Natural killer cell treated with Interleukin-12 subunit alpha and Interleukin-12 subunit beta and Interleukin-15 and Interleukin-18, amount 100 ng/mL, for 72 hours (primary cell): ENCODE data around the gene ZNF43. TPM values are rescaled to one million over a fixed set of nuclear protein-coding genes. Genes with fewer than 3 reads are reported as not detected.
A peak's percentile ranks its signal among the peaks of the same experiment; 100 is the strongest.
"Not testable (repeated sequence)": the region's sequence is repeated elsewhere in the genome, so short reads cannot be mapped to it uniquely, and the experiment has no call there.

ENCODE experiments used
- ATAC-seq, 2 donors: fragments of 150-1000 bp; cut with Tn5 transposase in 1 of 2; sonication (Bioruptor Pico), chemical (Tn5 transposase) in 1 of 2; 2 replicates each; pipeline ENCODE4 v1.10.0; 2021
- DNase-seq: peaks from one replicate; pipeline ENCODE4 v3.0.0; 2022; ENCODE audit warnings: low spot score
- H3K27ac Mint-ChIP-seq, 2 donors: 1 replicate in 1 of 2; 2 replicates in 1 of 2; pipeline ENCODE4 v1.8.0; 2022; ENCODE audit warnings: mixed read lengths in 2 of 2, mild to moderate bottlenecking in 1 of 2, moderate library complexity in 1 of 2
- H3K27me3 Mint-ChIP-seq, 2 donors: 1 replicate in 1 of 2; 2 replicates in 1 of 2; pipeline ENCODE4 v1.8.0; 2022; ENCODE audit warnings: mixed read lengths in 2 of 2
- H3K36me3 Mint-ChIP-seq: one replicate; pipeline ENCODE4 v1.8.0; 2022; ENCODE audit warnings: mixed read lengths
- H3K4me1 Mint-ChIP-seq, 2 donors: 1 replicate in 1 of 2; 2 replicates in 1 of 2; pipeline ENCODE4 v1.8.0; 2022; ENCODE audit warnings: low read depth in 2 of 2, mixed read lengths in 2 of 2, mild to moderate bottlenecking in 1 of 2
- H3K4me3 Mint-ChIP-seq: one replicate; pipeline ENCODE4 v1.8.0; 2022; ENCODE audit warnings: mixed read lengths
- H3K9me3 Mint-ChIP-seq: 2 replicates; pipeline ENCODE4 v1.8.0; 2022; ENCODE audit warnings: mixed read lengths
- total RNA-seq, 2 donors: library from RNA; stranded (reverse); gene quantifications; one replicate each; pipeline ENCODE4 v1.2.3, GENCODE V29; 2022

ZNF43 gene
- total RNA-seq, 2 donors from 2014 or later: 28.8 to 35.4 TPM

- H3K27ac Mint-ChIP-seq: no peak overlapping the region
- no peaks in the 10 kb centered on the region for H3K27me3 Mint-ChIP-seq
- no peak overlapping the region for H3K4me3 Mint-ChIP-seq
- no peak for ATAC-seq
- H3K36me3 Mint-ChIP-seq: peaks cover 36% of the 10 kb centered on the region
- peaks cover 18 to 22% of the 10 kb centered on the region in 2 donors for H3K4me1 Mint-ChIP-seq
- no peaks in the 10 kb centered on the region for H3K9me3 Mint-ChIP-seq
- no peak for DNase-seq
Measured at GRCh38 chr19:21841488-21842097, 5.6 kb upstream of the ZNF43 start.

- H3K4me3 Mint-ChIP-seq: no peak overlapping the region
- H3K36me3 Mint-ChIP-seq: peaks cover 36% of the 10 kb centered on the region
- H3K9me3 Mint-ChIP-seq: no peaks in the 10 kb centered on the region
- DNase-seq: no peak
- no peaks in the 10 kb centered on the region for H3K27me3 Mint-ChIP-seq
- no peak overlapping the region for H3K27ac Mint-ChIP-seq
- ATAC-seq: no peak
- peaks cover 13 to 17% of the 10 kb centered on the region in 2 donors for H3K4me1 Mint-ChIP-seq
Measured at GRCh38 chr19:21841081-21841480, 5.1 kb upstream of the ZNF43 start.

GRCh38 chr19:21839976-21840375 lies 4.0 kb upstream of the ZNF43 start:
- Mint-ChIP-seq H3K27me3 (no peaks in the 10 kb centered on the region), H3K4me3 (no peak overlapping the region), H3K36me3 (peaks cover 33% of the 10 kb centered on the region), H3K9me3 (no peaks in the 10 kb centered on the region), H3K27ac (no peak overlapping the region), H3K4me1 (peaks cover 11 to 15% of the 10 kb centered on the region in 2 donors)
- DNase-seq (no peak), ATAC-seq (no peak)

- Mint-ChIP-seq H3K4me3 (no peak overlapping the region), H3K9me3 (no peaks in the 10 kb centered on the region), H3K27ac (no peak overlapping the region), H3K4me1 (peaks cover 17 to 22% of the 10 kb centered on the region in 2 donors), H3K36me3 (peaks cover 31% of the 10 kb centered on the region), H3K27me3 (no peaks in the 10 kb centered on the region)
- ATAC-seq (no peak), DNase-seq (no peak)
Measured at GRCh38 chr19:21838646-21839045, 2.7 kb upstream of the ZNF43 start.

DNA sequence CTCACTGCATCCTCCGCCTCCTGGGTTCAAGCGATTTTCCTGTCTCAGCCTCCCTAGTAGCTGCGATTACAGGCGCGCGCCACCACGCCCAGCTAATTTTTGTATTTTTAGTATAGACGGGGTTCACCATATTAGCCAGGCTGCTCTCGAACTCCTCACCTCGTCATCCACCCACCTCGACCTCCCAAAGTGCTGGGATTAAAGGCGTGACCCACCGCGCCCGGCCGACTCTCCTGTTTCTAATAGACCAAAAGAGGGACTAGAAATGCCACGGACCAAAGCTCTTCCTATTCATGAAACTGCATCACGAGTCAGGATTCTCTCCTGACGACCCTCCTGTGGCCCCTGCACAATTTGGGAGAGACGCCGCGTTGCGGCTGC lies 563 bp downstream of the ZNF43 start:
- DNase-seq (no peak), ATAC-seq (no peak)
- no peaks in the 10 kb centered on the region for H3K9me3 Mint-ChIP-seq
- H3K36me3 Mint-ChIP-seq: peaks cover 36% of the 10 kb centered on the region
- H3K4me3 Mint-ChIP-seq: peak overlapping the region; percentile 98
- H3K4me1 Mint-ChIP-seq: peaks cover 31 to 35% of the 10 kb centered on the region in 2 donors
- peak overlapping the region; percentile 99 to 100 for H3K27ac Mint-ChIP-seq
- H3K27me3 Mint-ChIP-seq: no peaks in the 10 kb centered on the region

DNA sequence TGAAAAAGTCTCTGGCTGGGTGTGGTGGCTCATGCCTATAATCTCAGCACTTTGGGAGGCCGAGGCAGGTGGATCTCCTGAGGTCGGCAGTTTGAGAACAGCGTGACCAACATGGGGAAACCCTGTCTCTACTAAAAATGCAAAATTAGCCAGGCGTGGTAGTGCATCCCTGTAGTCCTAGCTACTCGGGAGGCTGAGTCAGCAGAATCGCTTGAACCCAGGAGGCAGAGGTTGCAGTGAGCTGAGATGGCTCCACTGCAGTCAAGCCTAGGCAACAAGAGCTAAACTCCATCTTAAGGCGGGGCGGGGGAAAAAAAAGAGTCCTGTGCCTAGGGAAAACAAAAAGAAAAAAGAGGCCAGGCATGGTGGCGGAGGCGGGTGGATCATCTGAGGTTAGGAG lies 2.2 kb downstream of the ZNF43 start:
- ATAC-seq: no peak
- Mint-ChIP-seq H3K9me3 (no peaks in the 10 kb centered on the region), H3K27me3 (no peaks in the 10 kb centered on the region), H3K27ac (peak overlapping the region in 1 of 2 donors; percentile 43), H3K4me1 (peaks cover 40% of the 10 kb centered on the region in 2 donors), H3K36me3 (peaks cover 32% of the 10 kb centered on the region), H3K4me3 (peak overlapping the region; percentile 85)
- no peak for DNase-seq

GRCh38 chr19:21824679-21825078 lies 11.3 kb downstream of the ZNF43 start:
- Mint-ChIP-seq H3K27me3 (no peaks in the 10 kb centered on the region), H3K27ac (no peak overlapping the region), H3K9me3 (no peaks in the 10 kb centered on the region), H3K4me1 (peaks cover 3 to 5% of the 10 kb centered on the region in 2 donors), H3K36me3 (peaks cover 30% of the 10 kb centered on the region), H3K4me3 (no peak overlapping the region)
- DNase-seq (no peak), ATAC-seq (no peak)

GRCh38 chr19:21823224-21823623 lies 12.8 kb downstream of the ZNF43 start:
- no peak for ATAC-seq
- Mint-ChIP-seq H3K27me3 (no peaks in the 10 kb centered on the region), H3K4me3 (no peak overlapping the region), H3K9me3 (peaks cover 2% of the 10 kb centered on the region), H3K27ac (no peak overlapping the region), H3K4me1 (peaks cover 0 to 5% of the 10 kb centered on the region in 2 donors), H3K36me3 (peaks cover 37% of the 10 kb centered on the region)
- no peak for DNase-seq

- no peak overlapping the region for H3K4me3 Mint-ChIP-seq
- DNase-seq (no peak), ATAC-seq (no peak)
- H3K9me3 Mint-ChIP-seq: peaks cover 8% of the 10 kb centered on the region
- H3K27ac Mint-ChIP-seq: no peak overlapping the region
- peaks cover 61% of the 10 kb centered on the region for H3K36me3 Mint-ChIP-seq
- H3K4me1 Mint-ChIP-seq: no peaks in the 10 kb centered on the region
- H3K27me3 Mint-ChIP-seq: no peaks in the 10 kb centered on the region
Measured at GRCh38 chr19:21812448-21812847, 23.5 kb downstream of the ZNF43 start.

GRCh38 chr19:21808400-21809000 lies 27.5 kb downstream of the ZNF43 start:
- DNase-seq, ATAC-seq, H3K4me1 Mint-ChIP-seq, H3K9me3 Mint-ChIP-seq, H3K27me3 Mint-ChIP-seq, H3K4me3 Mint-ChIP-seq, H3K27ac Mint-ChIP-seq: not testable (repeated sequence)
- H3K36me3 Mint-ChIP-seq: peaks cover 42% of the 10 kb centered on the region

- Mint-ChIP-seq H3K4me3 (no peak overlapping the region), H3K9me3 (peaks cover 16% of the 10 kb centered on the region), H3K27ac (no peak overlapping the region), H3K36me3 (peaks cover 6% of the 10 kb centered on the region), H3K27me3 (no peaks in the 10 kb centered on the region), H3K4me1 (no peaks in the 10 kb centered on the region)
- ATAC-seq (no peak), DNase-seq (no peak)
Measured at GRCh38 chr19:21789466-21790085, 46.4 kb downstream of the ZNF43 start.

DNA sequence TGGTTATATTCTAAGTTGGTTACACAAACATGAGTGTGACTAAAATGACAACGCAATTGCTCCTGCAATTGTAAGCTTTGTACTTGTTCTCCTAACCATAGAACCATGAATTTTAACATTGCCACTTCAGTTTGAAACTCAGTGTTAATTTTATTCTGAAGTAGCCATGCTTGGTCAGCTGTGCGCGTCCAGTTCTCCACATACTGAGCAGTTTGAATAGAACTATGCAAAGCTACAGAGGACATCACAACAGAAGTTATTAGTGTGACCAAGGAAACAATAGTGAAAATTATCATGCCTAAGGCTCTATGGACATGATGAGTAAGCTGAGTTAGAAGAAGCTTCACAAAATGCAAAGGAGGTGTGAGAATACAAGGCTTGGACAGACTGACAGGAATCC lies 49.0 kb downstream of the ZNF43 start:
- H3K36me3 Mint-ChIP-seq: peaks cover 6% of the 10 kb centered on the region
- H3K9me3 Mint-ChIP-seq: peaks cover 13% of the 10 kb centered on the region
- DNase-seq (no peak), ATAC-seq (no peak)
- H3K4me1 Mint-ChIP-seq: no peaks in the 10 kb centered on the region
- H3K4me3 Mint-ChIP-seq: no peak overlapping the region
- H3K27me3 Mint-ChIP-seq: no peaks in the 10 kb centered on the region
- H3K27ac Mint-ChIP-seq: no peak overlapping the region

GRCh38 chr19:21775792-21776191 lies 60.2 kb downstream of the ZNF43 start:
- not testable (repeated sequence) for ATAC-seq, H3K4me1 Mint-ChIP-seq, H3K27me3 Mint-ChIP-seq, H3K36me3 Mint-ChIP-seq, H3K27ac Mint-ChIP-seq, H3K4me3 Mint-ChIP-seq, H3K9me3 Mint-ChIP-seq, DNase-seq

GRCh38 chr19:21767065-21767800 lies 68.7 kb downstream of the ZNF43 start, which contains the start of gene ZNF100:
TSS of gene ZNF100 (minus strand) at chr19:21767579. CDS start at chr19:21767429, 150 bp downstream.
- peaks cover 17% of the 10 kb centered on the region for H3K36me3 Mint-ChIP-seq

More at GRCh38 chr19:21767065-21767800, 68.7 kb downstream of the ZNF43 start, which contains the start of gene ZNF100:
- peak; percentile 91 for DNase-seq
- Mint-ChIP-seq H3K4me1 (peaks cover 13 to 15% of the 10 kb centered on the region in 2 donors), H3K27ac (peak within 1 kb of the TSS; percentile 80 to 91), H3K9me3 (no peaks in the 10 kb centered on the region), H3K4me3 (peak within 1 kb of the TSS; percentile 97), H3K27me3 (no peaks in the 10 kb centered on the region)
- peak; percentile 98 to 99 for ATAC-seq
